Mesothelial cell of epicardium (in vitro differentiated cells): Measurements from ENCODE around the gene SLC28A1. TPM values are rescaled to one million over a fixed set of nuclear protein-coding genes. Genes with fewer than 3 reads are reported as not detected.
"Not testable (repeated sequence)": the region's sequence is repeated elsewhere in the genome, so short reads cannot be mapped to it uniquely, and the experiment has no call there.

ENCODE experiments used
- DNase-seq, 2 experiments: peaks; one replicate each; pipeline ENCODE4 v3.0.0; 2021; ENCODE audit warnings: low spot score in 2 of 2; ENCODE audit not compliant: unreplicated experiment in 2 of 2
- H3K27ac Mint-ChIP-seq: 2 replicates; pipeline ENCODE4 v1.8.0; 2021; ENCODE audit warnings: mixed read lengths
- H3K27me3 Mint-ChIP-seq: 2 replicates; pipeline ENCODE4 v1.8.0; 2021; ENCODE audit warnings: low read depth, mixed read lengths
- H3K36me3 Mint-ChIP-seq: 2 replicates; pipeline ENCODE4 v1.8.0; 2021; ENCODE audit warnings: mixed read lengths
- H3K4me1 Mint-ChIP-seq: 2 replicates; pipeline ENCODE4 v1.8.0; 2021; ENCODE audit warnings: mixed read lengths
- H3K4me3 Mint-ChIP-seq: 2 replicates; pipeline ENCODE4 v1.8.0; 2021; ENCODE audit warnings: mild to moderate bottlenecking, moderate library complexity, mixed read lengths
- H3K9me3 Mint-ChIP-seq: 2 replicates; pipeline ENCODE4 v1.8.0; 2021; ENCODE audit warnings: mixed read lengths
- total RNA-seq: library from RNA; stranded (reverse); gene quantifications from 3 replicates; pipeline ENCODE4 v1.2.1, GENCODE V29; 2021
- TF ChIP-seq, protein P1 (sequence below): fragments of 200-600 bp; sonication (generic); IDR thresholded peaks from one replicate; pipeline ENCODE4 v1.5.0; 2021; ENCODE audit warnings: antibody characterized with exemption; ENCODE audit not compliant: unreplicated experiment

The SLC28A1 gene
- total RNA-seq, 1 donor from 2014 or later: 0.20 TPM

DNA sequence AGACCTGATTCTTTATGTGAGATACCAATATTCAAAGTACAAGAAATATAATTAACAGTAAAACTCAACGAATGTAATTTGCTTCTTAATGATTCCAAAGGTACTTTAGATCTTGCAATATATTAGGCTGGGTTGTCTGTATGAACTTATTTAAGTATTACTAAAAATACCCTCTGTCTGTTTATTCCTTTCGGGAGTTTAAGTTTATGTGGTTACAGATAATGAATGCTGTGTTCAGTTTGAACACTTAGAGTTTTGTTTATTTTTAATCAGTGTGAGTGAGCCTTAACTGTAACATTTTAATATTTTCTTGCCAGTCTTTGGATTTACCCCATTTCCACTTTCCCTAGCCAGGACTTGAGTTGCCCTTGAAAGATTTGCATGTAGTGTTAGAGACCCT is 100.7 kb downstream of the SLC28A1 start:
- Mint-ChIP-seq H3K4me1 (peaks cover 21% of the 10 kb centered on the region), H3K27ac (no peak overlapping the region), H3K9me3 (no peaks in the 10 kb centered on the region), H3K27me3 (peaks cover 16% of the 10 kb centered on the region), H3K36me3 (no peaks in the 10 kb centered on the region), H3K4me3 (no peak overlapping the region)
- DNase-seq: no peak
- TF ChIP-seq, protein P1, sequence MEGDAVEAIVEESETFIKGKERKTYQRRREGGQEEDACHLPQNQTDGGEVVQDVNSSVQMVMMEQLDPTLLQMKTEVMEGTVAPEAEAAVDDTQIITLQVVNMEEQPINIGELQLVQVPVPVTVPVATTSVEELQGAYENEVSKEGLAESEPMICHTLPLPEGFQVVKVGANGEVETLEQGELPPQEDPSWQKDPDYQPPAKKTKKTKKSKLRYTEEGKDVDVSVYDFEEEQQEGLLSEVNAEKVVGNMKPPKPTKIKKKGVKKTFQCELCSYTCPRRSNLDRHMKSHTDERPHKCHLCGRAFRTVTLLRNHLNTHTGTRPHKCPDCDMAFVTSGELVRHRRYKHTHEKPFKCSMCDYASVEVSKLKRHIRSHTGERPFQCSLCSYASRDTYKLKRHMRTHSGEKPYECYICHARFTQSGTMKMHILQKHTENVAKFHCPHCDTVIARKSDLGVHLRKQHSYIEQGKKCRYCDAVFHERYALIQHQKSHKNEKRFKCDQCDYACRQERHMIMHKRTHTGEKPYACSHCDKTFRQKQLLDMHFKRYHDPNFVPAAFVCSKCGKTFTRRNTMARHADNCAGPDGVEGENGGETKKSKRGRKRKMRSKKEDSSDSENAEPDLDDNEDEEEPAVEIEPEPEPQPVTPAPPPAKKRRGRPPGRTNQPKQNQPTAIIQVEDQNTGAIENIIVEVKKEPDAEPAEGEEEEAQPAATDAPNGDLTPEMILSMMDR: no peak

DNA sequence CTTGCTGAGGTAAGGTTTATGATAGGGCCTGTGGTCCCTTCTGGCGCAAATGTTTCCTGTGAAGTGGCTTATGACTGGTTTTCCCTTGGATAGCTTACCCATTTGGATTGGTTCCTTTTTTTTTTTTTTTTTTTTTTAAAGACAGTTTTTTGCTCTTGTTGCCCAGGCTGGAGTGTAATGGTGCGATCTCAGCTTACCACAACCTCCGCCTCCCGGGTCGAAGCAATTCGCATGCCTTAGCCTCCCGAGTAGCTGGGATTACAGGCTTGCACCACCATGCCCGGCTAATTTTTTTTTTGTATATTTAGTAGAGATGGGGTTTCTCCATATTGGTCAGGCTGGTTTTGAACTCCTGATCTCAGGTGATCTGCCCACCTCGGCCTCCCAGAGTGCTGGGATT is 102.9 kb downstream of the SLC28A1 start:
- not testable (repeated sequence) for H3K27ac Mint-ChIP-seq, H3K9me3 Mint-ChIP-seq, H3K4me3 Mint-ChIP-seq, DNase-seq, H3K36me3 Mint-ChIP-seq
- Mint-ChIP-seq H3K4me1 (peaks cover 24% of the 10 kb centered on the region), H3K27me3 (peaks cover 15% of the 10 kb centered on the region)

DNA sequence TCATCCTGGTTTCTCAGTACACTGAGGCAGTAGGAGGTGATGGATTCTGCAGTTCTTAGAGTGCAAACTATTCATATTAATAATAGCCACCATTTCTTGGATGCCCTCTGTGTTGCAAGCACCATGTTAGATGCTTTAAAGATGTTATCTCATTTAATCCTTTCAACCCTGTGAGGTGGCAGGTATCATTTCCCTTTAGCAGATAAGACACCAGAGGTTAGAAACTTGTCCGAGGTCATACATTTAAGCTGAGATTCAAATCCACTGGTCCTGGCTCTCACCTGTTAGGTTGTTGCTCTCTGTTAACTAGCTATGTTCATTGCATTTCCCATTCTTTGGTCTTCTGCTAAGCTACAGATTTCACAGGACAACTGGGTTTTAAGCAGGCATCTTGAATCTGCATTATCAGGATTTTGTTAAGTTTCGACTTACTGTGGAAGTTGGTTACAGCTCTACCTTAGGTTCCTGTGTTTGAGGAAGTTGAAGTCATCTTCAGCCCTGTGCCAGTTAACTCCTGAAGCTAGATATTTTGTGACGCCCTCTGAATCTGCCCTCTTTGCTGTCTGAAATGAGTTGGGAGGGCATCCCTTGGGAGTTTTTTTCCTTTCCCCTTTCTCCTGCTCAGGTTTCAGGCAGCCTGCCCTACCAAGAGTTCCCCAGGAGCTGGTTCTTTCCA is 103.6 kb downstream of the SLC28A1 start:
- H3K9me3 Mint-ChIP-seq: no peaks in the 10 kb centered on the region
- no peak for DNase-seq
- peaks cover 1% of the 10 kb centered on the region for H3K36me3 Mint-ChIP-seq
- peaks cover 18% of the 10 kb centered on the region for H3K4me1 Mint-ChIP-seq
- TF ChIP-seq, protein P1: no peak
- H3K27ac Mint-ChIP-seq: no peak overlapping the region
- no peak overlapping the region for H3K4me3 Mint-ChIP-seq
- H3K27me3 Mint-ChIP-seq: peaks cover 8% of the 10 kb centered on the region

DNA sequence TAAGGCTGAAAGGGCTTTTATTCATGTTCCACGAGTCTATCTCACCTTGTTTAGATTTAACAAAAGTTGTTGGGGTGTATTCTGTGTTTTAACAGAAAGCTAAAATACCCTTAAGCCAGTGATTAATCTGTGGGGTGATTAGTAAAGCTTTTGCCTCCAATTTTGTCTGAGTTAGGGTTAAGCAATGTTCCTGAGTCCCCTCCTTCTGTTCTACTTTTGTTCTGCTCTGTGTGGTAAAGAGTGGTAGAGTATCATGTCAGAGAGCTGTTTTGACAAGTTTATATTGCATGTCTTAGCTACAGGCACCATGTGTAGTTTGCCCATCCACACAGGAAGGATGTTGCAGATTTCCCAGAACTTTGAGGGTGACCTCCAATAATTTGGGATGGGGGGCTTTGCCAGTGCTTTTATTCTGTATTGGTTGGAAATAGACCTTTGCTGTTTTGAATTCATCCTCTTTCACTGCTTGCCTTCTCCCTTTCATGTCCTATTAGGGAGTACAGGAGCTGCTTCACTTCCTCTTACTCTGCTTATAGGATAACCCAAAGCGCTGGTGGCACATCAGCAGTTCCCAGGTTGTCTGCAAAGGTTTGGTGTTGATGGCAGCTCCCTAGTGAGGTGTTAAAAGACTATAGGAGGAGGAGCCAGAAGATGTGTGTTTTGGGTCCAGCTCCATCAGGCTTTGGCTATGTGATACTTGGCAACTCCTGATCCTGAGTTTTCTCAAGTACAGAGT is 104.6 kb downstream of the SLC28A1 start:
- peaks cover 3% of the 10 kb centered on the region for H3K9me3 Mint-ChIP-seq
- H3K4me3 Mint-ChIP-seq: no peak overlapping the region
- peaks cover 18% of the 10 kb centered on the region for H3K4me1 Mint-ChIP-seq
- H3K27ac Mint-ChIP-seq: no peak overlapping the region
- no peak for DNase-seq
- H3K27me3 Mint-ChIP-seq: no peaks in the 10 kb centered on the region
- TF ChIP-seq, protein P1: no peak
- peaks cover 1% of the 10 kb centered on the region for H3K36me3 Mint-ChIP-seq

DNA sequence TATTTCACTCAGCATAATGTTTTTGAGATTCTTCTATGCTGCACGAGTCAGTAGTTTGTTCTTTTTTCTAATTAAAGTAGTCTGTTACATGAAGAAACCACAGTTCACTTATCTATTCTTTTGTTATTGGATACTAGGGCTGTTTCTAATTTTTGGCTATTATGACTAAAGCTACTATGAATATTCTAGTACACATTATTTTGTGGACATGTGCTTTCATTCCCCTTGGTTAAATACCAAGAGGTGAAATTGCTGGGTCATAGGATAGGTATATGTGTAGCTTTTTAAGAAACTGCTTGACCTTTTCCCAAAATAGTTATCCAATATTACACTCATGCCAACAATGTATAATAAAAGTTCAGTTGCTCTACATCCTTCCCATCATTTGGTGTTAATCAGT is 106.0 kb downstream of the SLC28A1 start:
- TF ChIP-seq, protein P1: no peak
- DNase-seq: no peak
- H3K4me3 Mint-ChIP-seq: no peak overlapping the region
- H3K9me3 Mint-ChIP-seq: peaks cover 3% of the 10 kb centered on the region
- H3K27me3 Mint-ChIP-seq: no peaks in the 10 kb centered on the region
- peaks cover 16% of the 10 kb centered on the region for H3K4me1 Mint-ChIP-seq
- H3K27ac Mint-ChIP-seq: no peak overlapping the region
- H3K36me3 Mint-ChIP-seq: peaks cover 1% of the 10 kb centered on the region

DNA sequence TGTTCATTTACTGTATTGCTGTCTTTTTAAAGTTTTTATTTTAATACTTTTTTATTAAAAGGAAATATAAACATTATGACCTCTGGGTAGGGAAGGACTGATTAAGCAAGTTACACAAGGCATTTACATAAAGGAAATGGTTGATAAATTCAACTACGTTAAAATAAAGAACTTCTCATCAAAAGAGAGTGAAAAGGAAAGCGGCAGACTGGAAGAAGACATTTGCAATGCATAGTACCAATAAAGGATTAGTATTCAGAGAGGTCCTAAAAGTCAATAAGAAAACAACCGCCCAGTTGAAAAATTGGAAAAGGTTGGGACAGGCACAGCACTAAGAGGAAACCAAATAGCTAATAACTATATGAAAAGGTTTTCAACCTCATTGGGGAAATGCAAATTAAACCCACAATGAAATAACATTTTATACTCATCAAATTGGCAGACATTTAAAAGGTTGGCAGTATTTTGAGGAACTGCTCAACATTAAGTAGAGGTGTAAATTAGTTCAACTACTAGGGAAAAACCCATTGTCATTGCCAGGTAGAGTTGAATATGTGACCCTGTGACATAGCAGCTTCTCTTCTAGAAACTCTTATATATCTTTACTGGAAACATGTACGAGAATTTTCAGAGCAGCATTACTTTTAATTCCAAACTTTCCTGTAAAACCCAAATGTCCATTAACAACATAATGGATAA is 106.7 kb downstream of the SLC28A1 start:
- H3K4me3 Mint-ChIP-seq: no peak overlapping the region
- H3K4me1 Mint-ChIP-seq: peaks cover 16% of the 10 kb centered on the region
- H3K9me3 Mint-ChIP-seq: peaks cover 3% of the 10 kb centered on the region
- H3K36me3 Mint-ChIP-seq: peaks cover 1% of the 10 kb centered on the region
- DNase-seq: no peak
- TF ChIP-seq, protein P1: no peak
- H3K27me3 Mint-ChIP-seq: no peaks in the 10 kb centered on the region
- no peak overlapping the region for H3K27ac Mint-ChIP-seq
